Heart right ventricle (tissue), 16 donors: ENCODE results near the gene IFNA16. TPM values are rescaled to one million over a fixed set of nuclear protein-coding genes. Genes with fewer than 3 reads are reported as not detected.
A peak's percentile ranks its signal among the peaks of the same experiment; 100 is the strongest.
"Not testable (repeated sequence)": the region's sequence is repeated elsewhere in the genome, so short reads cannot be mapped to it uniquely, and the experiment has no call there.

ENCODE experiments used
- ATAC-seq, 8 donors: fragments of 200-7000 bp; cut with Tn5 transposase; one replicate each; pipeline ENCODE4 v1.9.1; 2020; ENCODE audit warnings: mild to moderate bottlenecking in 8 of 8, moderate library complexity in 8 of 8, moderate number of reproducible peaks in 1 of 8
- DNase-seq, 2 donors: peaks; one replicate each; pipeline ENCODE4 v3.0.0-alpha.2; 2020
- H3K27ac ChIP-seq, 10 donors: fragments of 200-600 bp; sonication (generic) in 2 of 10; one replicate each; pipeline versions ENCODE4 v1.5.0 to v1.8.0; 2020 to 2022; ENCODE audit warnings: mild to moderate bottlenecking in 3 of 10
- H3K27me3 ChIP-seq, 7 donors: fragments of 200-600 bp; one replicate each; pipeline ENCODE4 v1.8.0; 2021 to 2022; ENCODE audit warnings: mild to moderate bottlenecking in 2 of 7
- H3K36me3 ChIP-seq, 9 donors: fragments of 200-600 bp; sonication (generic) in 1 of 9; one replicate each; pipeline versions ENCODE4 v1.5.0 to v1.8.0; 2020 to 2022; ENCODE audit warnings: mild to moderate bottlenecking in 2 of 9
- H3K4me1 ChIP-seq, 9 donors: fragments of 200-600 bp; sonication (generic) in 1 of 9; one replicate each; pipeline versions ENCODE4 v1.5.0 to v1.8.0; 2020 to 2022; ENCODE audit warnings: mild to moderate bottlenecking in 4 of 9
- H3K4me3 ChIP-seq, 10 donors: fragments of 200-600 bp; sonication (generic) in 2 of 10; one replicate each; pipeline versions ENCODE4 v1.5.0 to v1.8.0; 2020 to 2022; ENCODE audit warnings: mild to moderate bottlenecking in 7 of 10, moderate library complexity in 2 of 10
- H3K9me3 ChIP-seq, 11 donors: fragments of 200-600 bp in 10 of 11; sonication (generic) in 2 of 11; one replicate each; pipeline versions ENCODE4 v1.5.0 to v1.8.0; 2013 to 2022; ENCODE audit warnings: mild to moderate bottlenecking in 2 of 11, control low read depth in 1 of 11, moderate library complexity in 1 of 11
- WGBS, 2 donors: extraction: QIAGEN DNeasy Blood & Tissue Kit; methylation state at CpG; one replicate each; pipeline ENCODE4 v1.1.7; 2013; ENCODE audit warnings: inconsistent platforms in 1 of 2; 5-methylcytosine and 5-hydroxymethylcytosine counted together
- intact Hi-C, 10 donors: fragments of 100-400 bp; cut with DNase I; formaldehyde crosslinking; loops; one replicate each; pipeline versions ENCODE4 v1.11.1 to v1.14.2; 2022
- long read RNA-seq, 3 donors: library from polyadenylated mRNA; unstranded; transcript quantifications; one replicate each; pipeline ENCODE4 v2.0.0, GENCODE V29; 2020 to 2021
- polyA plus RNA-seq, 2 donors: library from polyadenylated mRNA; stranded (reverse); fragments of 200-250 nt; gene quantifications; one replicate each; pipeline ENCODE4 v1.2.3, GENCODE V29; 2013
- total RNA-seq, 10 donors: library from RNA; stranded (reverse); fragmentation: NEBNext Ultra II Directional in 3 of 10; extraction: Animal tissue kit (Norgen Biotek cat#: 25700) in 3 of 10; gene quantifications; one replicate each; pipeline versions ENCODE4 v1.2.1 to v1.2.4, GENCODE V29; 2021 to 2023
- TF ChIP-seq, protein P1 (sequence below), 9 donors: fragments of 200-600 bp; sonication (generic) in 2 of 9; IDR thresholded peaks; one replicate each; pipeline versions ENCODE4 v1.5.0 to v1.8.0; 2021 to 2022; ENCODE audit warnings: antibody characterized with exemption in 9 of 9, mild to moderate bottlenecking in 5 of 9, moderate library complexity in 1 of 9
- donor health status: Arrhythmogenic right ventricular cardiomyopathy.
- donor health status: ischemic (EF 13 %, LVEDD 7.1; RV severe dilation, severe dysfunction).
- donor health status: healthy with polysubstance abuse.
- donor health status: DM: no; HTN: yes; CAD: no.
- donor health status: DM: no; HTN: no; CAD: no.
- donor health status: ischemic (EF 25% LVEDD 6.9; RV normal size, moderate dysfunction).
- donor health status: ischemic (EF 25% LVEDD 5.7; RV mildly dilated, moderate dysfunction).
- donor health status: healthy.
- donor health status: DM: yes; HTN: yes; CAD: no.
- donor health status: Ischemic cardiomyopathy.
- donor health status: ischemic (EF 35%, LVEDD 5.7; RV mildly dilated, moderate dysfunction).
- donor health status: nonischemic (EF 11% LVEDD 7.7; RV severe dilation, severe dysfunction).
- donor health status: DM: yes; HTN: yes; CAD: no.
- donor health status: PGD.
- donor health status: ischemic (EF 29% LVEDD 5.4; RV normal size, mild dysfunction).
- donor health status: nonischemic (EF 23%, LVEDD 6.1; RV moderate dilation, normal function).

IFNA16 gene
- not detected for total RNA-seq
- polyA plus RNA-seq, result not detected
- long read RNA-seq, donor 1, result 0 reads
- long read RNA-seq, donor 2, result 0 reads
- long read RNA-seq, donor 3, result 0 reads

GRCh38 chr9:21217211-21217610 lies at the start of gene IFNA16:
IFNA16 (minus strand) TSS chr9:21217311; CDS start chr9:21217305, 6 bp downstream.
- intact Hi-C loops, result loop anchor here in 1 of 10 donors (10.0 kb wide), 1 partner anchor 62 kb away; no protein-coding TSS in a partner anchor
- WGBS, 2 donors, result 80 to 89% methylated on average over 1 of the region's 1 CpG
- H3K4me1 ChIP-seq, ATAC-seq, H3K4me3 ChIP-seq, H3K27me3 ChIP-seq, DNase-seq, H3K36me3 ChIP-seq, H3K9me3 ChIP-seq, H3K27ac ChIP-seq: not testable (repeated sequence)

- ATAC-seq, result no peak
- no peak for DNase-seq
- H3K36me3 ChIP-seq, result no peaks in the 10 kb centered on the region
- H3K27ac ChIP-seq, result no peak overlapping the region
- no peak overlapping the region for H3K4me3 ChIP-seq
- 20 to 34% methylated on average over 1 of the region's 1 CpG for WGBS, 2 donors
- TF ChIP-seq, protein P1, sequence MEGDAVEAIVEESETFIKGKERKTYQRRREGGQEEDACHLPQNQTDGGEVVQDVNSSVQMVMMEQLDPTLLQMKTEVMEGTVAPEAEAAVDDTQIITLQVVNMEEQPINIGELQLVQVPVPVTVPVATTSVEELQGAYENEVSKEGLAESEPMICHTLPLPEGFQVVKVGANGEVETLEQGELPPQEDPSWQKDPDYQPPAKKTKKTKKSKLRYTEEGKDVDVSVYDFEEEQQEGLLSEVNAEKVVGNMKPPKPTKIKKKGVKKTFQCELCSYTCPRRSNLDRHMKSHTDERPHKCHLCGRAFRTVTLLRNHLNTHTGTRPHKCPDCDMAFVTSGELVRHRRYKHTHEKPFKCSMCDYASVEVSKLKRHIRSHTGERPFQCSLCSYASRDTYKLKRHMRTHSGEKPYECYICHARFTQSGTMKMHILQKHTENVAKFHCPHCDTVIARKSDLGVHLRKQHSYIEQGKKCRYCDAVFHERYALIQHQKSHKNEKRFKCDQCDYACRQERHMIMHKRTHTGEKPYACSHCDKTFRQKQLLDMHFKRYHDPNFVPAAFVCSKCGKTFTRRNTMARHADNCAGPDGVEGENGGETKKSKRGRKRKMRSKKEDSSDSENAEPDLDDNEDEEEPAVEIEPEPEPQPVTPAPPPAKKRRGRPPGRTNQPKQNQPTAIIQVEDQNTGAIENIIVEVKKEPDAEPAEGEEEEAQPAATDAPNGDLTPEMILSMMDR (IDR thresholded peaks at IDR 0.05), result no peak
- peaks cover 0 to 5% (median 0%) of the 10 kb centered on the region in 11 donors for H3K9me3 ChIP-seq
- H3K27me3 ChIP-seq, result peaks cover 0 to 31% (median 6%) of the 10 kb centered on the region in 7 donors
- intact Hi-C loops, result no loop called here
- H3K4me1 ChIP-seq, result no peaks in the 10 kb centered on the region
Measured at GRCh38 chr9:21265421-21266189, 48.5 kb upstream of the IFNA16 start.

GRCh38 chr9:21255538-21256212 lies 38.6 kb upstream of the IFNA16 start:
- Histone ChIP-seq H3K36me3 (no peaks in the 10 kb centered on the region), H3K4me1 (peaks cover 0 to 20% (median 4%) of the 10 kb centered on the region in 9 donors), H3K9me3 (peaks cover 0 to 4% (median 0%) of the 10 kb centered on the region in 11 donors), H3K27me3 (peaks cover 0 to 15% (median 8%) of the 10 kb centered on the region in 7 donors), H3K4me3 (no peak overlapping the region), H3K27ac (no peak overlapping the region)
- ATAC-seq (no peak), DNase-seq (no peak)
- TF ChIP-seq, protein P1 (IDR thresholded peaks at IDR 0.05), result no peak
- WGBS, 2 donors, result 79 to 86% methylated on average over 5 of the region's 5 CpGs
- intact Hi-C loops, result loop anchor here in 1 of 10 donors (10.0 kb wide), 1 partner anchor 529 kb away; no protein-coding TSS in a partner anchor

GRCh38 chr9:21252721-21253547 lies 35.8 kb upstream of the IFNA16 start:
- peak in 7 of 8 donors; percentile 64 to 87 (median 74) for ATAC-seq
- peak overlapping the region in 1 of 10 donors; percentile 5 for H3K4me3 ChIP-seq
- intact Hi-C loops, result loop anchor here in 2 of 10 donors (5.0 to 10.0 kb wide), 2 partner anchors 532 to 534 kb away; no protein-coding TSS in a partner anchor
- peaks cover 0 to 41% (median 8%) of the 10 kb centered on the region in 7 donors for H3K27me3 ChIP-seq
- DNase-seq, result peak in 1 of 2 donors; percentile 32
- TF ChIP-seq, protein P1 (IDR thresholded peaks at IDR 0.05), result peak in 7 of 9 donors; percentile 39 to 62 (median 50)
- WGBS, 2 donors, result 0 to 6% methylated on average over 3 of the region's 3 CpGs
- H3K36me3 ChIP-seq, result no peaks in the 10 kb centered on the region
- no peak overlapping the region for H3K27ac ChIP-seq
- H3K9me3 ChIP-seq, result no peaks in the 10 kb centered on the region
- H3K4me1 ChIP-seq, result peaks cover 0 to 20% (median 4%) of the 10 kb centered on the region in 9 donors
